GM18511 (cell line): ENCODE measurements around the gene TNFRSF17.

Experiments used
- ATAC-seq: cut with Tn5 transposase; IDR thresholded peaks from one replicate; pipeline ENCODE4 v1.9.1; 2021; ENCODE audit warnings: mild to moderate bottlenecking, moderate library complexity; ENCODE audit not compliant: unreplicated experiment

Gene TNFRSF17

GRCh38 chr16:12000032-12000431 lies 35.0 kb downstream of the TNFRSF17 start:
- ATAC-seq = no peak

- no peak for ATAC-seq
These were observed 37.5 kb downstream of the TNFRSF17 start for GRCh38 chr16:12002447-12003006.

- no peak for ATAC-seq
These were observed 41.6 kb downstream of the TNFRSF17 start for GRCh38 chr16:12006637-12007036.

GRCh38 chr16:12009462-12009861 lies 44.5 kb downstream of the TNFRSF17 start:
- ATAC-seq = no peak

DNA sequence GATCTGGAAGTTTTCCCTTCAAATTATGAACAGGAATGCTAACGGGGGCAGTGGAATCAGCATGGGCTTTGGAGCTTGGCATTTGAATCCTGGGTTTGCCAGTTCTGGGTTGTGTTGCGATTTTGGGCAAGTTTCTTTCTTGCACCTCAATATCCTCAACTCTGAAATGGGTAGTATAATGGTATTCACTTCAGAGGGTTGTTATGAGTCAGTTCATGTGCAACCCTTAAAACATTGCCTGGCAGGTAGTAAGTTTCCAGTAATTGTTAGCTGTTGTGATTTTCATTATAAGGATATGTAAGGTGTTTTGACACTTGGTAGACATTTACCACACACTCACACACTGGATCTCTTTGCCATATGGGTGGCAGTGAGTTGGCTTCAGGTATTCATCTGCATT lies 44.9 kb downstream of the TNFRSF17 start:
- no peak for ATAC-seq

DNA sequence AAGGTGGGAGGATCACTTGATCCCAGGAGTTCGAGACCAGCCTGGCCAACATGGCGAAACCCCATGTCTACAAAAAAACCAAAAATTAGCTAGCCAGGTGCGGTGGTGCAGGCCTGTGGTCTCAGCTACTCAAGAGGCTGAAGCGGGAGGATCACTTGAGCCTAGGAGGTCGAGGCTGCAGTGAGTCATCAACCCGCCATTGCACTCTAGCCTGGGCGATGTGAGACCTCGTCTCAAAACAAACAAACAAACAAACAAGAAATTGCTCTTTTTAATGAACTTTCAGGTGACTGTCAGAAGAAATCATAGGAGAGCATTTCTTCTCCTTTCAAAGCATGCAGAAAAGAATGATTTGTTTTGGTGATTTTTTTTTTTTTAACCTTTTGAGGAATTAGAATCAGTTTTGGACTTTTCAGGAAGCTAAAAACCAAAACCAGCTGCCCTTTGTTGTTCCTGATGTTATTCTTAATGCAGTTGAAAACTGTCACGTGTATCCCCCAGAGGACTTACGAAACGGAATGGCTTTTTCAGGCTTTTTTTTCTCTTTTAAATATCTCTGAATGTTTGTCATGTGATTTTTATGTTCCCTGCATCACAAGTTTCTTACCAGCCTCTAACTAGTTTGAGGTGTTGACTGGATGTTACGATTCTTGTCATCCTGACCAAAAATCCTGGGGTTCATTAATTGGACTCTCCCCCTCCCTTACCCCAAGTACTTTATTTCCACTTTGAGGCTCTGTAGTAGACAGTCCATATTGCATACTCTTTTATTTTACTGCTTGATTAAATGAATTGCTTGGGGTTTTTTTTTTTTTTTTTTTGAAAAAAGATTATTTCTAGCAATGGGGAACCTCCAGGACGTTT lies 45.6 kb downstream of the TNFRSF17 start:
- no peak for ATAC-seq

GRCh38 chr16:12011565-12011964 lies 46.6 kb downstream of the TNFRSF17 start:
- no peak for ATAC-seq

GRCh38 chr16:12016291-12016947 lies 51.4 kb downstream of the TNFRSF17 start:
- ATAC-seq = no peak

- ATAC-seq = no peak
These were observed 52.5 kb downstream of the TNFRSF17 start for GRCh38 chr16:12017558-12017957.
